ENCODE data around the gene IKZF3. TPM values are rescaled to one million over a fixed set of nuclear protein-coding genes. Genes with fewer than 3 reads are reported as not detected.
A peak's percentile ranks its signal among the peaks of the same experiment; 100 is the strongest.

The IKZF3 gene
- total and polyA plus RNA-seq, 10 of the 15 experiments (the other 5 are each of a cell fraction or from before 2014, with no cell fraction given), result 5.5 to 98.2 (median 47.6) TPM

GRCh38 chr17:39867084-39867879 lies 3.2 kb upstream of the IKZF3 start (continued):
- TF ChIP-seq JUND (IDR thresholded peaks at IDR 0.05; ENCODE audit: low read depth, low read length), result 0 out of 2 replicates have a peak, but pooled peaks have one; percentile 53
- TF ChIP-seq E2F4 (IDR thresholded peaks at IDR 0.05; ENCODE audit: low read depth, low read length), result no peak
- TF ChIP-seq RAD21 (IDR thresholded peaks at IDR 0.05; ENCODE audit: insufficient read depth, low read depth, low read length), result peak; percentile 7; the same call in 1 of the 2 replicates
- peak; percentile 82 for TF ChIP-seq MEF2B (IDR thresholded peaks at IDR 0.05; ENCODE audit: partially characterized antibody, poor library complexity, severe bottlenecking)
- peak; percentile 98 to 99 for TF ChIP-seq BHLHE40 (IDR thresholded peaks at IDR 0.05; ENCODE audit: borderline replicate concordance in 1 of 2, low read depth in 2 of 2, low read length in 1 of 2)
- peak in 1 of 2 experiments; percentile 72; a peak in 2 of 4 replicates for TF ChIP-seq ETV6 (conservative IDR thresholded peaks at IDR 0.05 in 1 of 2, IDR thresholded peaks at IDR 0.05 in 1 of 2; ENCODE audit: borderline replicate concordance in 1 of 2, low read depth in 1 of 2)
- peak; percentile 96 for TF ChIP-seq NFIC (IDR thresholded peaks at IDR 0.05; ENCODE audit: low read depth, low read length)
- TF ChIP-seq RELB (IDR thresholded peaks at IDR 0.05; ENCODE audit: low read depth), result peak; percentile 93
- peak; percentile 81 for TF ChIP-seq IRF4 (IDR thresholded peaks at IDR 0.05; ENCODE audit: low read depth, low read length)
- TF ChIP-seq CBFB (IDR thresholded peaks at IDR 0.05; ENCODE audit: low read depth), result peak; percentile 83
- TF ChIP-seq RUNX3 (IDR thresholded peaks at IDR 0.05; ENCODE audit: low read length), result peak; percentile 94
- 0 out of 2 replicates have a peak, but pooled peaks have one; percentile 73 for TF ChIP-seq STAT3 (IDR thresholded peaks at IDR 0.05; ENCODE audit: low read depth, low read length)
- TF ChIP-seq PML (IDR thresholded peaks at IDR 0.05; ENCODE audit: low read length), result peak; percentile 85
- 0 out of 2 replicates have a peak, but pooled peaks have one; percentile 8 for TF ChIP-seq SPI1 (IDR thresholded peaks at IDR 0.05; ENCODE audit: borderline replicate concordance, insufficient read depth, low read depth, low read length)
- no peak for TF ChIP-seq ESRRA (IDR thresholded peaks at IDR 0.05; ENCODE audit: low read length)
- peak; percentile 77 to 80 for TF ChIP-seq IKZF2 (IDR thresholded peaks at IDR 0.05)
- peak; percentile 85 for TF ChIP-seq NBN (IDR thresholded peaks at IDR 0.05)
- peak; percentile 65; the same call in 1 of the 2 replicates for TF ChIP-seq CREB1 (IDR thresholded peaks at IDR 0.05; ENCODE audit: low read depth)
- no peak for TF ChIP-seq YBX1 (IDR thresholded peaks at IDR 0.05)
- TF ChIP-seq MTA2 (IDR thresholded peaks at IDR 0.05; ENCODE audit: low read depth), result peak; percentile 77
- TF ChIP-seq SMAD1 (IDR thresholded peaks at IDR 0.05; ENCODE audit: low read depth, partially characterized antibody), result peak; percentile 74
- TF ChIP-seq EED (IDR thresholded peaks at IDR 0.05; ENCODE audit: low read depth), result peak; percentile 70
- TF ChIP-seq SMARCA5 (IDR thresholded peaks at IDR 0.05), result peak; percentile 94
- TF ChIP-seq ASH2L (IDR thresholded peaks at IDR 0.05; ENCODE audit: borderline replicate concordance, low read depth), result peak; percentile 88; the same call in 1 of the 2 replicates
- no peak for TF ChIP-seq ELK1 (IDR thresholded peaks at IDR 0.05; ENCODE audit: low read depth, low read length)
- peak; percentile 76 for TF ChIP-seq RAD51 (IDR thresholded peaks at IDR 0.05)
- no peak for TF ChIP-seq STAT1 (conservative IDR thresholded peaks at IDR 0.05)
